Measurements from ENCODE around the gene CHST15. TPM values are rescaled to one million over a fixed set of nuclear protein-coding genes. Genes with fewer than 3 reads are reported as not detected.
A peak's percentile ranks its signal among the peaks of the same experiment; 100 is the strongest.

CHST15 gene
- total RNA-seq, 1 donor from 2014 or later, result 11.1 TPM

DNA sequence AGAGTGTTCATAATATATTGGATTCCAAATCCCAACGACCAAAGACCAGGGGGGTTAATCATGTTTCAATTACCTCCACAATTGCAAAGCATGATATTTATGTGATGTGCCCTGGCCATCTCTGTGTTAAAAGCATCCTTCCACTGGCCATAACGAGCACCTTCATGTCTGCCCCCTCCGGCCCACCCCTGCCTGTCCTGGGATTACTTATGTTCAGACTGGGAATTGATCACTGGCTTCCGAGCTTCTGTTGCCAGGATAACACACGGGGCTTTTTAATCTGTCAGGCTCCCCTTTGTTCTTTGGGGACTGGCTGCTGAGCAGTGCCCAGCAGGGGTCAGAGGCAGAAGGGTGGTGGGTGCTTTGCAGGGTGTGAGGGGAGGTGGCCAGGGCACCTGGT lies 13.7 kb upstream of the CHST15 start:
- no peak overlapping the region for H3K4me3 ChIP-seq (ENCODE audit: low read depth, low read length)
- no peaks in the 10 kb centered on the region for H3K27me3 ChIP-seq (ENCODE audit: control insufficient read depth, insufficient read depth, low read length)
- DNase-seq (ENCODE audit: low read depth) (no peak), FAIRE-seq (no peak)
- TF ChIP-seq, protein P1, sequence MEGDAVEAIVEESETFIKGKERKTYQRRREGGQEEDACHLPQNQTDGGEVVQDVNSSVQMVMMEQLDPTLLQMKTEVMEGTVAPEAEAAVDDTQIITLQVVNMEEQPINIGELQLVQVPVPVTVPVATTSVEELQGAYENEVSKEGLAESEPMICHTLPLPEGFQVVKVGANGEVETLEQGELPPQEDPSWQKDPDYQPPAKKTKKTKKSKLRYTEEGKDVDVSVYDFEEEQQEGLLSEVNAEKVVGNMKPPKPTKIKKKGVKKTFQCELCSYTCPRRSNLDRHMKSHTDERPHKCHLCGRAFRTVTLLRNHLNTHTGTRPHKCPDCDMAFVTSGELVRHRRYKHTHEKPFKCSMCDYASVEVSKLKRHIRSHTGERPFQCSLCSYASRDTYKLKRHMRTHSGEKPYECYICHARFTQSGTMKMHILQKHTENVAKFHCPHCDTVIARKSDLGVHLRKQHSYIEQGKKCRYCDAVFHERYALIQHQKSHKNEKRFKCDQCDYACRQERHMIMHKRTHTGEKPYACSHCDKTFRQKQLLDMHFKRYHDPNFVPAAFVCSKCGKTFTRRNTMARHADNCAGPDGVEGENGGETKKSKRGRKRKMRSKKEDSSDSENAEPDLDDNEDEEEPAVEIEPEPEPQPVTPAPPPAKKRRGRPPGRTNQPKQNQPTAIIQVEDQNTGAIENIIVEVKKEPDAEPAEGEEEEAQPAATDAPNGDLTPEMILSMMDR (IDR thresholded peaks at IDR 0.05; ENCODE audit: insufficient read depth, low read length, severe bottlenecking), result no peak
- H3K36me3 ChIP-seq (ENCODE audit: control insufficient read depth, insufficient read depth, low read length), result no peaks in the 10 kb centered on the region

DNA sequence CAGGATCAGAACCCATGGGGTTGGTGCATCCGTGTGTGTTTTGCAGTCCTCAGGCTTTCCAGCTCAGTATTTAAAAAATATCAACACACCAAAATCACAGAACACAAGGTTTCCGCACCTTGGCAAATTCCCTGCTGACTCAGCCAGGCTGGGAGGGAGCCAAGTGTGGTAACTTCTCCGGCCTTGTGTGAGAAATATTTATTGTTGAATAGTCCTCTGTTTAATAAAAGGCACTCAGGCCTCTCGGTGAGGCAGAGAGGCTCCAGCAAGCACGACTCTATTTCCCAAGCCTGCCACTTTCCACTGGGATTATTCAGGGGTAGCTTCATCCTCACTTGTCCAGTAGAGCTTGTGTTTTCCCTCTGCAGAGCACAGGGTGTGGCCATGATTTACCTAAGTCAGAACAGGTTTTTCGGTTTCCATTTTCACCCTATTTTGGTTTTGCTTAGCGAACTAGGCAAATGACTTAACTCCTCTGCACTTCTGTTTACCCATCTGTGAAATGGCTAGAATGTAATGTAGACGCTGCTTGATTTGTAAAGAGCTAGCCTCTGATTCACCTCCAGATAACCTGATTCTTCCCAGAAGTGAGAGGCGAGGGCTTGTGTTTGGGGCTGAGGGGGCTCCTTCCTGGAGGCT lies 13.0 kb upstream of the CHST15 start:
- Histone ChIP-seq H3K36me3 (ENCODE audit: control insufficient read depth, insufficient read depth, low read length) (no peaks in the 10 kb centered on the region), H3K4me3 (ENCODE audit: low read depth, low read length) (no peak overlapping the region), H3K27me3 (ENCODE audit: control insufficient read depth, insufficient read depth, low read length) (no peaks in the 10 kb centered on the region)
- DNase-seq (ENCODE audit: low read depth) (peak; percentile 89), FAIRE-seq (peak; percentile 92)
- TF ChIP-seq, protein P1 (IDR thresholded peaks at IDR 0.05; ENCODE audit: insufficient read depth, low read length, severe bottlenecking), result no peak

DNA sequence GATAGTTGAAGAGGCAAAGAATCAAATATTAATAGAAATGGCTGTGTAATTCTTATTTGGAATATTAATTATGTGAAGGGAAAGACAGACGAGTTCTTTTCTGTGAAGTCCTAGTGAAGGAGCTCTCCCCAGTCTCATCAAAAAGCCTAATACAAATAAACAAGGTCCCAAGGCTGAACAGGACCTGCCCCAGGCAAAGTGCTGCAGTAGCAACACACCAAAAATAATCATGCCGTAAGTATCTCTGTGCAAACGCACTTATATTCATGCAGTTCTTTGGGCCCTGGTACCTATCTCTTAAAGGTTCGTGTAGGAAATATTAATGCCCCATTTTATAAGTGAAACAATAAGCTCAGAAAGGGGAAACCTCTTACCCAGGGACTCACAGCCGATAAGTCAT lies 12.2 kb upstream of the CHST15 start:
- no peak overlapping the region for H3K4me3 ChIP-seq (ENCODE audit: low read depth, low read length)
- DNase-seq (ENCODE audit: low read depth) (peak; percentile 29), FAIRE-seq (no peak)
- H3K27me3 ChIP-seq (ENCODE audit: control insufficient read depth, insufficient read depth, low read length), result no peaks in the 10 kb centered on the region
- no peaks in the 10 kb centered on the region for H3K36me3 ChIP-seq (ENCODE audit: control insufficient read depth, insufficient read depth, low read length)
- TF ChIP-seq, protein P1 (IDR thresholded peaks at IDR 0.05; ENCODE audit: insufficient read depth, low read length, severe bottlenecking), result no peak

DNA sequence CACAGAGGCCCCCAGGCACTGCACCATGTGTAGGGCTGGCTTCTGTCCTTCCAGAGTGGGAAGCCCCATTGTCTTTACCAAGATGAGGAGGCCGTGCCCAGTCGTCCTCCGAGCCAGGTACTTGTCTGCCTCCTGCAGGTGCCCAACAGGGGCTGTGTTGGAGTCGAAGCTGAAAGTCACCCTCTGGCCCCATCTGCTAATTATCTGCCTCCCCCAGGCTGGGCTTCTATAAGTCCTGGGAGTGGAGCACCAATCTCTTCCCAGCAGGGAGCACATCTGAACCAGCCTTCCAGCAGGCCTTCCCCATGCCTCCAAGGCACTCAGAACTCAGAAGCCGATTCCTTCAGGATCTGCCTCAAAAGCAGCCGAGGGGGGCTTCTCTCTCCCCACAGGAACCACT lies 11.6 kb upstream of the CHST15 start:
- no peaks in the 10 kb centered on the region for H3K36me3 ChIP-seq (ENCODE audit: control insufficient read depth, insufficient read depth, low read length)
- TF ChIP-seq, protein P1 (IDR thresholded peaks at IDR 0.05; ENCODE audit: insufficient read depth, low read length, severe bottlenecking), result no peak
- DNase-seq (ENCODE audit: low read depth) (no peak), FAIRE-seq (no peak)
- no peaks in the 10 kb centered on the region for H3K27me3 ChIP-seq (ENCODE audit: control insufficient read depth, insufficient read depth, low read length)
- no peak overlapping the region for H3K4me3 ChIP-seq (ENCODE audit: low read depth, low read length)

DNA sequence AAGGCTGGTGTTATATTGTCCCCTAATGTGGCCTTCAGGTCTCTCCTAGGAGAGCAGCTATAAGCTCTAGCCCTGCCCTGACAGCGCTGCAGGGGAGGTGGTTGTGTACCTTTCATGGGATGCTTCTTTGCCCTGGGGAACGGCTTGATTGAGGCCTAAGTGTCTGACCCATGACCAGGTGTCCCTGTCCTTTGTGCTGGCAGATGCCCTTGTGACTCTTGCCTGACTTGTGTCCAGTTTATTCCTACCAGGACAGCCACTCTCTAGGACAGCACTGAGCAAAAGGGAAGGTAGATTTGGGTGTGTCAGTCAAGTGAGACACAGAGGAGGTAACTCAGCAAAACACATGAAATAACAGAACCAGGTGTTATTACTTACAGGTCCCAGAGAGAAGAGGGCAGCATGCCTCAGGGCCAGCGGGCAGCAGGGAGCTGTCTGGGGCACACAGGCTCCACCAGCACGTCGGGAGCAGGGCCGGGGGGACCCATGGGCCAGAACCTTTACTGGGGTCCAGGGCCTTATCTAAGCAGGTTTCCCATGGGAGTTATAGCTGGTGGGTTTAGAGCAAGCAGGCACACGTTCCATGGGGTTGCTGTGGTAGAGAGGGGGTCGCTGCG lies 10.7 kb upstream of the CHST15 start:
- DNase-seq (ENCODE audit: low read depth) (no peak), FAIRE-seq (no peak)
- Histone ChIP-seq H3K4me3 (ENCODE audit: low read depth, low read length) (no peak overlapping the region), H3K27me3 (ENCODE audit: control insufficient read depth, insufficient read depth, low read length) (no peaks in the 10 kb centered on the region), H3K36me3 (ENCODE audit: control insufficient read depth, insufficient read depth, low read length) (no peaks in the 10 kb centered on the region)
- TF ChIP-seq, protein P1 (IDR thresholded peaks at IDR 0.05; ENCODE audit: insufficient read depth, low read length, severe bottlenecking), result no peak
